Measurements from ENCODE around the gene PLCG2.

PLCG2 gene

GRCh38 chr16:81809567-81809966 lies 30.5 kb downstream of the PLCG2 start (continued):
- TF ChIP-seq PATZ1 (CRISPR knock-in tag; IDR thresholded peaks at IDR 0.05; ENCODE audit: borderline replicate concordance) (no peak), OSR1 (CRISPR knock-in tag; IDR thresholded peaks at IDR 0.05) (no peak)

DNA sequence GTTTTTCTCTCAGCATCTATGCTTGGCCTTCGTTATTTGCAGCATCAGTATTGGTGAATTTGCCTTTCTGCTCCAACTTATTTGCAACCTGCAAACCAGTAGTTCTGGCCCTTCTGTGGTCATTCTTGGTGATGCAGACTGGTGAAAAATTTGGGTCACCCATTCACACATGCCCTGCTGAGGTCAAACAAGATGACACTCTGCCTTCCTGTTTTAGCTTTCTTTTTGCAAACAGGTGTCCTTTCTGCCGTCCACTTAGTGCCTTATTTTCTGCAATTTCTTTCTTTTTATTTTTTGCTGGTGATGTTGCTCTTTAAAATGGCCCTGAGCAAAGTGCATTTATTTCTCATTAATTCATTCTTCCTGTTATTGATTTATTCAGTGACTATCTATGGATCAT lies 31.3 kb downstream of the PLCG2 start:
- no peak for ATAC-seq
- TF ChIP-seq TCF4 (CRISPR knock-in tag; IDR thresholded peaks at IDR 0.05; ENCODE audit: borderline replicate concordance) (no peak), PPARA (CRISPR knock-in tag; IDR thresholded peaks at IDR 0.05; ENCODE audit: borderline replicate concordance) (no peak), ZFP3 (CRISPR knock-in tag; IDR thresholded peaks at IDR 0.05) (no peak), ESRRG (CRISPR knock-in tag; IDR thresholded peaks at IDR 0.05) (no peak), ZNF70 (CRISPR knock-in tag; IDR thresholded peaks at IDR 0.05) (no peak), CSDC2 (CRISPR knock-in tag; IDR thresholded peaks at IDR 0.05) (no peak), OSR1 (CRISPR knock-in tag; IDR thresholded peaks at IDR 0.05) (no peak), TSHZ2 (CRISPR knock-in tag; IDR thresholded peaks at IDR 0.05) (no peak), ARNTL (CRISPR knock-in tag; IDR thresholded peaks at IDR 0.05; ENCODE audit: borderline replicate concordance, low read depth) (no peak), ISL1 (CRISPR knock-in tag; IDR thresholded peaks at IDR 0.05) (no peak), ZNF565 (CRISPR knock-in tag; conservative IDR thresholded peaks at IDR 0.05; ENCODE audit: low read depth) (no peak), ZC3H10 (CRISPR knock-in tag; IDR thresholded peaks at IDR 0.05) (no peak), PATZ1 (CRISPR knock-in tag; IDR thresholded peaks at IDR 0.05; ENCODE audit: borderline replicate concordance) (no peak), CSRNP3 (CRISPR knock-in tag; IDR thresholded peaks at IDR 0.05) (no peak), ZFP30 (CRISPR knock-in tag; IDR thresholded peaks at IDR 0.05) (no peak)
- TF ChIP-seq, protein P1, sequence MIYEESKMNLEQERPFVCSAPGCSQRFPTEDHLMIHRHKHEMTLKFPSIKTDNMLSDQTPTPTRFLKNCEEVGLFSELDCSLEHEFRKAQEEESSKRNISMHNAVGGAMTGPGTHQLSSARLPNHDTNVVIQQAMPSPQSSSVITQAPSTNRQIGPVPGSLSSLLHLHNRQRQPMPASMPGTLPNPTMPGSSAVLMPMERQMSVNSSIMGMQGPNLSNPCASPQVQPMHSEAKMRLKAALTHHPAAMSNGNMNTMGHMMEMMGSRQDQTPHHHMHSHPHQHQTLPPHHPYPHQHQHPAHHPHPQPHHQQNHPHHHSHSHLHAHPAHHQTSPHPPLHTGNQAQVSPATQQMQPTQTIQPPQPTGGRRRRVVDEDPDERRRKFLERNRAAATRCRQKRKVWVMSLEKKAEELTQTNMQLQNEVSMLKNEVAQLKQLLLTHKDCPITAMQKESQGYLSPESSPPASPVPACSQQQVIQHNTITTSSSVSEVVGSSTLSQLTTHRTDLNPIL (CRISPR knock-in tag; IDR thresholded peaks at IDR 0.05; ENCODE audit: low read depth) = no peak

GRCh38 chr16:81810894-81811538 lies 31.9 kb downstream of the PLCG2 start:
- ATAC-seq = no peak

More at GRCh38 chr16:81810894-81811538, 31.9 kb downstream of the PLCG2 start:
- TF ChIP-seq TOX (CRISPR knock-in tag; IDR thresholded peaks at IDR 0.05; ENCODE audit: borderline replicate concordance) (no peak), ZNF565 (CRISPR knock-in tag; conservative IDR thresholded peaks at IDR 0.05; ENCODE audit: low read depth) (no peak), POU6F1 (CRISPR knock-in tag; IDR thresholded peaks at IDR 0.05; ENCODE audit: borderline replicate concordance, low read depth) (no peak), OSR1 (CRISPR knock-in tag; IDR thresholded peaks at IDR 0.05) (no peak), PPARA (CRISPR knock-in tag; IDR thresholded peaks at IDR 0.05; ENCODE audit: borderline replicate concordance) (no peak), ISL1 (CRISPR knock-in tag; IDR thresholded peaks at IDR 0.05) (no peak), GLIS3 (CRISPR knock-in tag; IDR thresholded peaks at IDR 0.05) (no peak), ZC3H10 (CRISPR knock-in tag; IDR thresholded peaks at IDR 0.05) (no peak), TCF4 (CRISPR knock-in tag; IDR thresholded peaks at IDR 0.05; ENCODE audit: borderline replicate concordance) (no peak)
